Chondrocyte (in vitro differentiated cells): ENCODE measurements around the gene PSMD12. TPM values are rescaled to one million over a fixed set of nuclear protein-coding genes. Genes with fewer than 3 reads are reported as not detected.

Experiments used
- DNase-seq: peaks from one replicate; pipeline ENCODE4 v3.0.0; 2021; ENCODE audit warnings: mixed read lengths, low spot score
- H3K27ac Mint-ChIP-seq: one replicate; pipeline ENCODE4 v1.8.0; 2021; ENCODE audit warnings: mild to moderate bottlenecking, moderate library complexity, mixed read lengths; ENCODE audit not compliant: unreplicated experiment
- H3K27me3 Mint-ChIP-seq: 2 replicates; pipeline ENCODE4 v1.8.0; 2021; ENCODE audit warnings: low read depth, mixed read lengths
- H3K36me3 Mint-ChIP-seq: 2 replicates; pipeline ENCODE4 v1.8.0; 2021; ENCODE audit warnings: low read depth, mixed read lengths
- H3K4me1 Mint-ChIP-seq: 2 replicates; pipeline ENCODE4 v1.8.0; 2021; ENCODE audit warnings: low read depth, mild to moderate bottlenecking, mixed read lengths
- H3K4me3 Mint-ChIP-seq: one replicate; pipeline ENCODE4 v1.8.0; 2021; ENCODE audit warnings: mild to moderate bottlenecking, moderate library complexity, mixed read lengths; ENCODE audit not compliant: unreplicated experiment
- H3K9me3 Mint-ChIP-seq: 2 replicates; pipeline ENCODE4 v1.8.0; 2021; ENCODE audit warnings: low read depth, mixed read lengths
- CTCF ChIP-seq: fragments of 200-600 bp; sonication (generic); IDR thresholded peaks from 2 replicates; pipeline ENCODE4 v1.5.0; 2021; ENCODE audit warnings: antibody characterized with exemption, mild to moderate bottlenecking, moderate library complexity
- long read RNA-seq: library from polyadenylated mRNA; stranded (forward); transcript quantifications from one replicate; pipeline ENCODE4 v2.0.0, GENCODE V29; 2021
- total RNA-seq: library from RNA; stranded (reverse); gene quantifications from 3 replicates; pipeline ENCODE4 v1.2.1, GENCODE V29; 2021

The PSMD12 gene
- 44.2 to 50.9 TPM (median 44.5 TPM) in 3 replicates for total RNA-seq
- long read RNA-seq, full-length matches to known transcripts: 62 of 69 reads
- long read RNA-seq, partial matches to known transcripts: 0 of 69 reads
- long read RNA-seq, other reads (novel, unspliced or antisense): 7 of 69 reads

- peak; percentile 45 for TF ChIP-seq CTCF
- peaks cover 47% of the 10 kb centered on the region for H3K4me1 Mint-ChIP-seq
- H3K36me3 Mint-ChIP-seq: no peaks in the 10 kb centered on the region
- peak within 1 kb of the TSS; percentile 97 for H3K27ac Mint-ChIP-seq
- peak within 1 kb of the TSS; percentile 91 for H3K4me3 Mint-ChIP-seq
- H3K9me3 Mint-ChIP-seq: no peaks in the 10 kb centered on the region
- no peaks in the 10 kb centered on the region for H3K27me3 Mint-ChIP-seq
- DNase-seq: peak; percentile 98
Measured at GRCh38 chr17:67366193-67367157, at the start of gene PSMD12. Gene PSMD12 (minus strand): TSS chr17:67366577. CDS start chr17:67366519, 58 bp downstream.

- Mint-ChIP-seq H3K9me3 (peaks cover 8% of the 10 kb centered on the region), H3K27ac (no peak overlapping the region), H3K36me3 (peaks cover 1% of the 10 kb centered on the region), H3K4me3 (no peak overlapping the region), H3K27me3 (no peaks in the 10 kb centered on the region), H3K4me1 (no peaks in the 10 kb centered on the region)
- TF ChIP-seq CTCF: no peak
- no peak for DNase-seq
Measured at GRCh38 chr17:67415291-67415690, 48.9 kb upstream of the PSMD12 start.

- peaks cover 1% of the 10 kb centered on the region for H3K36me3 Mint-ChIP-seq
- no peaks in the 10 kb centered on the region for H3K27me3 Mint-ChIP-seq
- DNase-seq: no peak
- peaks cover 8% of the 10 kb centered on the region for H3K9me3 Mint-ChIP-seq
- H3K4me1 Mint-ChIP-seq: no peaks in the 10 kb centered on the region
- no peak for TF ChIP-seq CTCF
- no peak overlapping the region for H3K4me3 Mint-ChIP-seq
- H3K27ac Mint-ChIP-seq: no peak overlapping the region
Measured at GRCh38 chr17:67414559-67414958, 48.2 kb upstream of the PSMD12 start.

GRCh38 chr17:67414130-67414529 is 47.8 kb upstream of the PSMD12 start:
- Mint-ChIP-seq H3K4me3 (no peak overlapping the region), H3K9me3 (peaks cover 8% of the 10 kb centered on the region), H3K36me3 (peaks cover 1% of the 10 kb centered on the region), H3K27me3 (no peaks in the 10 kb centered on the region), H3K27ac (no peak overlapping the region), H3K4me1 (no peaks in the 10 kb centered on the region)
- TF ChIP-seq CTCF: no peak
- DNase-seq: no peak

GRCh38 chr17:67413388-67413787 is 47.0 kb upstream of the PSMD12 start:
- no peak for DNase-seq
- Mint-ChIP-seq H3K9me3 (peaks cover 10% of the 10 kb centered on the region), H3K36me3 (peaks cover 3% of the 10 kb centered on the region), H3K27ac (no peak overlapping the region), H3K4me3 (no peak overlapping the region), H3K27me3 (no peaks in the 10 kb centered on the region), H3K4me1 (no peaks in the 10 kb centered on the region)
- TF ChIP-seq CTCF: no peak
